Measurements from ENCODE around the gene NOP10.
A peak's percentile ranks its signal among the peaks of the same experiment; 100 is the strongest.
"Not testable (repeated sequence)": the region's sequence is repeated elsewhere in the genome, so short reads cannot be mapped to it uniquely, and the experiment has no call there.

NOP10 gene

GRCh38 chr15:34342737-34343575, at the start of gene NOP10, which contains the start of gene NUTM1:
Gene NOP10 (minus strand): TSS chr15:34343136. CDS start chr15:34343073, 63 bp downstream.
Gene NUTM1 (plus strand): TSS chr15:34343315. CDS start chr15:34343697, 382 bp downstream.
- intact Hi-C loops (cut with DNase I), result loop anchor here (2.0 kb wide), 1 partner anchor 22 kb away; no protein-coding TSS in a partner anchor

GRCh38 chr15:34389594-34390086, 46.7 kb upstream of the NOP10 start:
- DNase-seq; intact Hi-C loops (cut with DNase I): not testable (repeated sequence)

More at GRCh38 chr15:34342737-34343575, at the start of gene NOP10, which contains the start of gene NUTM1:
- DNase-seq, result peak; percentile 86 to 98 (median 94)

GRCh38 chr15:34381829-34382521, 39.0 kb upstream of the NOP10 start:
- intact Hi-C loops (cut with DNase I); DNase-seq: not testable (repeated sequence)

- intact Hi-C loops (cut with DNase I), result not testable (repeated sequence)
- peak in 3 of 42 donors; percentile 10 to 16 (median 16) for DNase-seq
Measured at GRCh38 chr15:34380491-34380890, 37.6 kb upstream of the NOP10 start.

- intact Hi-C loops (cut with DNase I), result no loop called here
- DNase-seq, result no peak
Measured at GRCh38 chr15:34376856-34377255, 33.9 kb upstream of the NOP10 start.

- intact Hi-C loops (cut with DNase I); DNase-seq: not testable (repeated sequence)
Measured at GRCh38 chr15:34375541-34375940, 32.6 kb upstream of the NOP10 start.

GRCh38 chr15:34374816-34375215, 31.9 kb upstream of the NOP10 start:
- no peak for DNase-seq
- intact Hi-C loops (cut with DNase I), result no loop called here

- DNase-seq, result no peak
- intact Hi-C loops (cut with DNase I), result no loop called here
Measured at GRCh38 chr15:34373951-34374350, 31.0 kb upstream of the NOP10 start.

GRCh38 chr15:34370643-34371042, 27.7 kb upstream of the NOP10 start:
- intact Hi-C loops (cut with DNase I), result no loop called here

GRCh38 chr15:34370129-34370528, 27.2 kb upstream of the NOP10 start:
- DNase-seq, result no peak
- intact Hi-C loops (cut with DNase I), result no loop called here

More at GRCh38 chr15:34370643-34371042, 27.7 kb upstream of the NOP10 start:
- DNase-seq, result no peak

GRCh38 chr15:34367101-34368081, 24.5 kb upstream of the NOP10 start, which contains the start of gene LPCAT4:
Gene LPCAT4 (minus strand): TSS chr15:34367196. CDS start chr15:34367100, 96 bp downstream.
- DNase-seq, result peak; percentile 79 to 96 (median 90)
- intact Hi-C loops (cut with DNase I), result loop anchor here (1.0 to 10.0 kb wide), 2 partner anchors 29 to 143 kb away; partner anchors contain the start of gene EMC4

GRCh38 chr15:34366271-34367065, 23.5 kb upstream of the NOP10 start:
- intact Hi-C loops (cut with DNase I), result loop anchor here (1.0 to 10.0 kb wide), 2 partner anchors 28 to 142 kb away; partner anchors contain the start of gene EMC4

GRCh38 chr15:34365836-34366235, 22.9 kb upstream of the NOP10 start:
- intact Hi-C loops (cut with DNase I), result loop anchor here (2.0 to 10.0 kb wide), 2 partner anchors 23 to 141 kb away; partner anchors contain the start of genes EMC4, NOP10 and NUTM1
- peak in 15 of 42 donors; percentile 13 to 67 (median 36) for DNase-seq

More at GRCh38 chr15:34366271-34367065, 23.5 kb upstream of the NOP10 start:
- peak in 41 of 42 donors; percentile 31 to 81 (median 60) for DNase-seq

GRCh38 chr15:34365091-34365825, 22.3 kb upstream of the NOP10 start:
- intact Hi-C loops (cut with DNase I), result loop anchor here (2.0 to 10.0 kb wide), 2 partner anchors 22 to 140 kb away; partner anchors contain the start of genes EMC4, NOP10 and NUTM1
- DNase-seq, result peak in 1 of 42 donors; percentile 11

- DNase-seq, result no peak
- intact Hi-C loops (cut with DNase I), result loop anchor here (2.0 to 10.0 kb wide), 2 partner anchors 21 to 139 kb away; partner anchors contain the start of genes EMC4, NOP10 and NUTM1
Measured at GRCh38 chr15:34364041-34364440, 21.1 kb upstream of the NOP10 start.

Measured in head of caudate nucleus (tissue), 42 donors.